ENCODE results near the gene NTN4.
"Not testable (repeated sequence)": the region's sequence is repeated elsewhere in the genome, so short reads cannot be mapped to it uniquely, and the experiment has no call there.

NTN4 gene

DNA sequence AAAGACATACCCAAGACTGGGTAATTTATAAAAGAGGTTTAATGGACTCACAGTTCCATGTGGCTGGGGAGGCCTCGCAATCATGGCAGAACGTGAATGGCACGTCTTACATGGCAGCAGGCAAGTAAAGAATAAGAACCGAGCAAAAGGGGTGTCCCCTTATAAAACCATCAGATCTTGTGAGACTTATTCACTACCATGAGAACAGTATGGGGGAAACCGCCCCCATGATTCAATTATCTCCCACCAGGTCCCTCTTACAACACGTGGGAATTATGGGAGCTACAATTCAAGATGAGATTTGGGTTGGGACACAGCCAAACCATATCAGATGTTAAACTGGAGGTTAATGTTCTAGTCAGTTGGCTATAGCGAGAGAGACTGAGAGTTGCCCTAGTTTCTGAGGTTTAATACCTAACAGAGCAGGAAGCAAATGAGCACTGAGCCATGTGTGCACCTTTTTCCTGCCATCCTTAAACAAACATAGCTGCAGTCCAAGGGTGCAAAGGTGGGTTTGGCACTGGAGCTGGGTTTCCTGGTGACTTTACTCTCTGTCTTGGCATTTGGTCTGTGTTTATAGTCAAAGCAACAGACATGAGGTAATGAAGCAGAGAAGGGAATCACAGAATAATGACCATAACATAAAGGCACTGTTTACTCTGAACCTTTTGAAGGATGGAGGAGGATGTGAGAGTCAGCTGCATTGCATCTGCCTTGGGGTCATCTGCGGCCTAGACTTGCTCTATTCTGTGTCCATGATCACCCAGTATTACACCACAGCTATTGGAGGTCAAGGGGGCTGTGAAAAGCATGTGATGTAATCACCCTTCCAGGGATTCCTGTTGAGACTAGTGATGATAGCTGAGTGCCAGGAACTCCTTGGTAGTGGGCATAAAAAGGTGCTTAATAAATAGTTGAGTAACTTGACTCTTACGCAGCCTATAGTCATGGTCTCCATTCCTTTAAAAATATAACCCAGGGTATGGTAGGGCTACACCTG is 155.6 kb downstream of the NTN4 start:
- H3K27ac Mint-ChIP-seq: no peak overlapping the region
- no peaks in the 10 kb centered on the region for H3K36me3 Mint-ChIP-seq (ENCODE audit: low read depth)
- H3K9me3 Mint-ChIP-seq: no peaks in the 10 kb centered on the region
- H3K4me1 Mint-ChIP-seq (ENCODE audit: low read depth): peaks cover 9% of the 10 kb centered on the region
- H3K4me3 Mint-ChIP-seq: no peak overlapping the region
- intact Hi-C loops (cut with micrococcal nuclease): no loop called here
- no peaks in the 10 kb centered on the region for H3K27me3 Mint-ChIP-seq

DNA sequence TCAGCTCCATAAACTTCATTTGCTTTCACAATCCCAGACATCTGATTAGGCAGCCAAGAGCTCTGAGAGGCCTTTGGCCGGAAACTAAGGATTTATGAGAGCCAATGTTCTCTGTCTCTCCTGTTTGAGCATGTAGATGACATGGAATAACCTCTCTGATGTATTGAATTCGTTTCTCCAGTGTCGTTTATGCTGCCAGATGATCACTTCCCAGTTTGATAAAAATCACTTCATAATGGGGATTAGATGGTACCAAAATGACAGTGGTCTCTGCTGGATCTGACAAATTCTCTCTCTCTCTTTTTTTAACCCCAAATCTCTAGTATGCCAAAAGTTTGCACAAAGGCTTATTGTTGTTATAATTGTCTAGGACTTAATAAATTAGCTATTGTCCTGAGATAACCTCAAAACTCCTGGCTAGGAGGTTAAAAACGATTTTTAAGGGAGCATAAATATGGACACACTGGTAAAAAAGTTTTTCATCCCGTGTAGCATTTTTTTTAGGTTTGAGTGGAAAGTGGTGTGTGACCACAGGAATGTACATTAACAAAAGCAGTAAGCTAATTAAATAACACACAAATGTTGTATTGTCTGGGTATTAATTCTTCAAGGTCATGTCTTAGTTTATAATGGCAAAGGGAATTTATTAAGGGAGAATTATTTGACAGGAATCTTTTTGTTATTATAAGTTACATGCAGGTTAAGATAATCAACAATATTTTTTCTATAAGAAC is 156.7 kb downstream of the NTN4 start:
- peaks cover 9% of the 10 kb centered on the region for H3K4me1 Mint-ChIP-seq (ENCODE audit: low read depth)
- H3K27ac Mint-ChIP-seq: no peak overlapping the region
- H3K9me3 Mint-ChIP-seq: no peaks in the 10 kb centered on the region
- intact Hi-C loops (cut with micrococcal nuclease): no loop called here
- H3K27me3 Mint-ChIP-seq: no peaks in the 10 kb centered on the region
- no peaks in the 10 kb centered on the region for H3K36me3 Mint-ChIP-seq (ENCODE audit: low read depth)
- H3K4me3 Mint-ChIP-seq: no peak overlapping the region

DNA sequence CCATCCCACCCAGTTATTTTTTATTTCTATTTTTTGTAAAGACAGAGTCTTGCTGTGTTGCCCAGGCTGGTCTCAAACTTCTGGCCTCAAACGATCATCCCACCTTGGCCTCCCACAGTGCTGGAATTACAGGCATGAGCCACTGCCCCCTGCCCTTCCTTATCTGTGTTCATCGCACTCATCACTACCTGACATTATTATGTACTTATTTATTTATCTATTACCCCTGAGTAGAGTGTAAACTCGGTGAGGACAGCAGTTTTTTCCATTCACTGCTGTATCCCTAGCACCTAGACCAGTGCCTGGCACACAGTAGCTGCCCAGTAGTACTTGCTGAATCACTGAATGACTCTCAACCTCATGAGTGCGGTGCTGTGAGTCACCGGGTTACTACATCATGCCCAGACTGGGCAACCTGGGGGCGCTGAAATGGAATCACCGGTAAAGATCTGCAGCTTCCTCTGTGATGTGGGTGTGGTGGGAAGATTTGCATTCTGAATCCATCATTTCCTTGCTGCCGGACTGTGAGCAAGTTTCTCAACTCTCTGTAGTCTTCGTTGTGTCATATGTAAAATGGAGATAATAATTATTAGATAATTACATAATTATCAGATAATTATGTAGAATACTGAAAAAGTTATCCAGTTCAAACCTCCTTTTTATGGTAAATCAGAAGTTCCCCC is 157.4 kb downstream of the NTN4 start:
- Mint-ChIP-seq H3K27ac (no peak overlapping the region), H3K36me3 (ENCODE audit: low read depth) (no peaks in the 10 kb centered on the region), H3K27me3 (no peaks in the 10 kb centered on the region), H3K9me3 (no peaks in the 10 kb centered on the region), H3K4me3 (no peak overlapping the region), H3K4me1 (ENCODE audit: low read depth) (peaks cover 9% of the 10 kb centered on the region)
- intact Hi-C loops (cut with micrococcal nuclease): no loop called here

GRCh38 chr12:95630496-95630895 is 160.1 kb downstream of the NTN4 start:
- intact Hi-C loops (cut with micrococcal nuclease): no loop called here
- Mint-ChIP-seq H3K36me3 (ENCODE audit: low read depth) (no peaks in the 10 kb centered on the region), H3K27ac (no peak overlapping the region), H3K27me3 (no peaks in the 10 kb centered on the region), H3K4me3 (no peak overlapping the region), H3K4me1 (ENCODE audit: low read depth) (peaks cover 9% of the 10 kb centered on the region), H3K9me3 (no peaks in the 10 kb centered on the region)

GRCh38 chr12:95629392-95629791 is 161.2 kb downstream of the NTN4 start:
- Mint-ChIP-seq H3K4me3 (no peak overlapping the region), H3K9me3 (no peaks in the 10 kb centered on the region), H3K4me1 (ENCODE audit: low read depth) (peaks cover 9% of the 10 kb centered on the region), H3K27ac (no peak overlapping the region), H3K27me3 (no peaks in the 10 kb centered on the region), H3K36me3 (ENCODE audit: low read depth) (no peaks in the 10 kb centered on the region)
- intact Hi-C loops (cut with micrococcal nuclease): no loop called here

DNA sequence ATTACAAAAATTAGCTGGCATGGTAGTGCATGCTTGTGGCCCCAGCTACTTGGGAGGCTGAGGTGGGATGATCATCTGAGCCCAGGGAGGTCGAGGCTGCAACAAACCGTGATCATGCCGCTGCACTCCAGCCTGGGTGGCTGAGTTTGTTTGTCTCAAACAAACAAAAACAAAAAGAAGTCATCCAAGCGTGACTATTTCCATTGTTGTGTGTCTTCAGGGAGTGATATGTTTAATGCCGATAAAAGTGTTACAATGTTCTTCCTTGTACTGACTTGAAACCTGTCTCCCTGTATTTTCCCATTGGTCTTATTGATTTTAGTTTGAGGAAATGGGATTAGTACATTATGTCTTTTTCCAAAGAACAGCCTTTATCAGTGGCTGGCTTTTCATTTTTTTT is 163.7 kb downstream of the NTN4 start:
- H3K36me3 Mint-ChIP-seq (ENCODE audit: low read depth): no peaks in the 10 kb centered on the region
- intact Hi-C loops (cut with micrococcal nuclease): no loop called here
- H3K27ac Mint-ChIP-seq: no peak overlapping the region
- H3K27me3 Mint-ChIP-seq: peaks cover 6% of the 10 kb centered on the region
- H3K4me1 Mint-ChIP-seq (ENCODE audit: low read depth): no peaks in the 10 kb centered on the region
- H3K4me3 Mint-ChIP-seq: no peak overlapping the region
- no peaks in the 10 kb centered on the region for H3K9me3 Mint-ChIP-seq

- Mint-ChIP-seq H3K4me1 (ENCODE audit: low read depth) (no peaks in the 10 kb centered on the region), H3K36me3 (ENCODE audit: low read depth) (no peaks in the 10 kb centered on the region), H3K27ac (no peak overlapping the region), H3K27me3 (peaks cover 6% of the 10 kb centered on the region), H3K4me3 (no peak overlapping the region), H3K9me3 (no peaks in the 10 kb centered on the region)
- intact Hi-C loops (cut with micrococcal nuclease): no loop called here
These were observed 165.6 kb downstream of the NTN4 start for GRCh38 chr12:95625012-95625411.

DNA sequence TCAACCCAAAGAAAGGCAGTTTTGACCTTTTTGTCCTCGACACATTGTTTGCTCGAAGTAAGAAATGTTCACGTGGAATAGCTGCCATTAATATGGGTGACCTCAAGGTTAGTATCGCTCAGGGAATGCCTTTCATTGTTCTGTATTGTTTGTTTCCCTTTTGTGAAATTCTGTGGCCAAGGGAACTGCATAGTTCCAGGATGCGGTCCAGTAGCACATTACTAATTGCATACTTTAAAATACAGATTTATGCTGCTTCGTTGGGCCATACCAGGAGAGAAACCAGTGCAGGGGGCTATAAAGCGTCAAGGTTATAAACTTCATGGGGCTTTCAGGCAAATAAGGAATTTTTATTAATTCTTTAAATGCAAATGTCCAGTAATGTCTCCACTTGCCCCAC is 166.0 kb downstream of the NTN4 start:
- Mint-ChIP-seq H3K36me3 (ENCODE audit: low read depth) (no peaks in the 10 kb centered on the region), H3K27ac (no peak overlapping the region), H3K4me3 (no peak overlapping the region), H3K4me1 (ENCODE audit: low read depth) (no peaks in the 10 kb centered on the region), H3K27me3 (peaks cover 6% of the 10 kb centered on the region), H3K9me3 (no peaks in the 10 kb centered on the region)
- intact Hi-C loops (cut with micrococcal nuclease): no loop called here

DNA sequence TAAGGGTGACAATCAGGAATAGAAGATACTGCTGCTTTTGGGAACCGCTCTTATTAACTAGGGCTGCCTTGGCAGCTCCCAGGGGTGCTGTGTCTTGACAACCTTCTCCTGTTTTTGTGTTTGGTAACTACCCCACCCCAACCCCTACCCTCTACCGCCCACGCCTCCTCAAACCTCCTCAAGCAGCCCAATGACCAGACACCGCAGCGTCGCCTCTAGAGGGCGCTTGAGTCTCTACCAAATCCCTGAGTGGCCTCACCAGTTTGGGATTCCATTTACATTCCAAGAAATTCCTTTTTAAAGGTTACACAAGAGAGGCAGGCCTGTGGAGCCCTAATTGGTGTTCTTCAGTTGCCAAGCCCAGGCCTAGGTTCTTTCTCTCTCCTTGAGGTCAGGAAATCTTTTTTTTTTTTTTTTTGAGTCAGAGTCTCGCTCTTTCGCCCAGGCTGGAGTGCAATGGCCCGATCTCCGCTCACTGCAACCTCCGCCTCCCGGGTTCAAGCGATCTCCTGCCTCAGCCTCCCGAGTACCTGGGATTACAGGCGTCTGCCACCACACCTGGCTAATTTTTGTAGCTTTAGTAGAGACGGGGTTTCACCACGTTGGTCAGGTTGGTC is 166.9 kb downstream of the NTN4 start:
- H3K27me3 Mint-ChIP-seq: peaks cover 6% of the 10 kb centered on the region
- intact Hi-C loops (cut with micrococcal nuclease): loop anchor here (2.0 kb wide), 1 partner anchor 191 kb away; no protein-coding TSS in a partner anchor
- no peaks in the 10 kb centered on the region for H3K4me1 Mint-ChIP-seq (ENCODE audit: low read depth)
- H3K4me3 Mint-ChIP-seq: no peak overlapping the region
- H3K9me3 Mint-ChIP-seq: no peaks in the 10 kb centered on the region
- H3K27ac Mint-ChIP-seq: no peak overlapping the region
- H3K36me3 Mint-ChIP-seq (ENCODE audit: low read depth): no peaks in the 10 kb centered on the region

DNA sequence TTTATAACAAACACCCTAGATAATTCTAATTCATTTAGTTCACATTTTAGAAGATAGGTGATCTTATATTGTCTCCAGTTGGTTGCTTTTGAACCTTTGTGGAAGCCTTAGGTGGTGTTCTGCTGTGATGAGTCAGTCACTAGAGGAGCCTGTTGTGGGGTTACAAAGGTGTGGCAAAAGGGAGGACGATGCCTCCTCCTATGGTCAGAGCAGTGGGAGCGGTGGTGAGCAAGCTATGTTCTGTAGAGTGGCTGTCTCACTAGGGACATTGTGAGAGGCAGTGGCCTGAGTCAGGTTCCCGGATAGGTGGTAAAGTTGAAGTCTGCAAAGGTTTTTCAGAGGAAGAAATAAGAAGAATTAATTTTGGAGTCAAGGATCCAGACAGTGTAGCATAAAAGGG is 167.7 kb downstream of the NTN4 start:
- no peaks in the 10 kb centered on the region for H3K36me3 Mint-ChIP-seq (ENCODE audit: low read depth)
- no peaks in the 10 kb centered on the region for H3K4me1 Mint-ChIP-seq (ENCODE audit: low read depth)
- H3K4me3 Mint-ChIP-seq: no peak overlapping the region
- H3K27ac Mint-ChIP-seq: no peak overlapping the region
- H3K27me3 Mint-ChIP-seq: peaks cover 6% of the 10 kb centered on the region
- no peaks in the 10 kb centered on the region for H3K9me3 Mint-ChIP-seq
- intact Hi-C loops (cut with micrococcal nuclease): loop anchor here (2.0 kb wide), 1 partner anchor 192 kb away; no protein-coding TSS in a partner anchor

- intact Hi-C loops (cut with micrococcal nuclease): loop anchor here (2.0 kb wide), 1 partner anchor 193 kb away; no protein-coding TSS in a partner anchor
- peaks cover 10% of the 10 kb centered on the region for H3K27me3 Mint-ChIP-seq
- H3K27ac Mint-ChIP-seq: no peak overlapping the region
- H3K36me3 Mint-ChIP-seq (ENCODE audit: low read depth): no peaks in the 10 kb centered on the region
- no peak overlapping the region for H3K4me3 Mint-ChIP-seq
- no peaks in the 10 kb centered on the region for H3K4me1 Mint-ChIP-seq (ENCODE audit: low read depth)
- no peaks in the 10 kb centered on the region for H3K9me3 Mint-ChIP-seq
These were observed 168.8 kb downstream of the NTN4 start for GRCh38 chr12:95621725-95622124.

DNA sequence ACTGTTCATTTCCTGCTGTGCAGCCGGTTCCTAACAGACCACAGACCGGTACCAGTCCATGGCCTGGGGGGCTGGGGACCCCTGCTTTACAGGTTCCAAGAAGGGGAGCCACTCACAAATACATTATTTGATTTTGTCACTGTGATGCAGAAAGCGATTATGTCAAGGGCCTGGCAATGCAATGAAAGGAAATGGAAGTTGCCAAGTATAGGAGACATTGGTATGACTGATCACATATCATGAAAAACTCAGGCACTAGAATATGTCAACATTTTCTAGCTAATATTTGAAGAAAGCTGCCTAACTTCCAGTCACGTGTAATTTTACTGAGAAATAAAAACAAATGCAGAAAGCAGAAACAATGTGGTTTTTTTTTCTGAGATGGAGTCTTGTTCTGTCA is 170.4 kb downstream of the NTN4 start:
- Mint-ChIP-seq H3K27ac (no peak overlapping the region), H3K9me3 (no peaks in the 10 kb centered on the region), H3K4me3 (no peak overlapping the region), H3K4me1 (ENCODE audit: low read depth) (no peaks in the 10 kb centered on the region), H3K36me3 (ENCODE audit: low read depth) (no peaks in the 10 kb centered on the region), H3K27me3 (peaks cover 10% of the 10 kb centered on the region)
- intact Hi-C loops (cut with micrococcal nuclease): no loop called here

DNA sequence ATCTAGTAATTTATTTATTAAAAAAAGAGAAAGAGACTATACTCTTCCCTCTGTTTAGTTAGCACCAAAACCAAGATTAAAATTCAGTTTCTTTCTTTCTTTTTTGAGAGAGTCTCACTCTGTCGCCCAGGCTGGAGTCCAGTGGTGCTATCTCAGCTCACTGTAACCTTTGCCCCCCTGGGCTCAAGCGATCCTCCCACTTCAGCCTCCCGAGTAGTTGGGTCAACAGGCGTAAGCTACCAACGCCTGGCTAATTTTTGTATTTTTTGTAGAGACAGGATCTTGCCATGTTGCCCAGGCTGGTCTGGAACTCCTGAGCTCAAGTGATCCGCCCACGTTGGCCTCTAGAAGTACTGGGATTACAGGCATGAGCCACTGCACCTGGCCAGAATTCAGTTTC is 174.1 kb downstream of the NTN4 start:
- H3K4me3 Mint-ChIP-seq; H3K27ac Mint-ChIP-seq; H3K36me3 Mint-ChIP-seq (ENCODE audit: low read depth); H3K9me3 Mint-ChIP-seq; H3K4me1 Mint-ChIP-seq (ENCODE audit: low read depth); intact Hi-C loops (cut with micrococcal nuclease); H3K27me3 Mint-ChIP-seq: not testable (repeated sequence)
